Lower leg skin (tissue), 3 donors: Measurements from ENCODE around the gene ZMYM1.

ENCODE experiments used
- POLR2A ChIP-seq, 2 donors: fragments of 450-650 bp; IDR thresholded peaks; one replicate each; pipeline ENCODE4 v1.6.1; 2016 to 2017; ENCODE audit warnings: antibody characterized with exemption in 2 of 2, mild to moderate bottlenecking in 1 of 2, moderate library complexity in 1 of 2
- TF ChIP-seq, protein P1 (sequence below), 3 donors: fragments of 450-650 bp; IDR thresholded peaks; one replicate each; pipeline ENCODE4 v1.5.1; 2016; ENCODE audit warnings: antibody characterized with exemption in 3 of 3, mild to moderate bottlenecking in 3 of 3, moderate library complexity in 2 of 3

- TF ChIP-seq, protein P1, sequence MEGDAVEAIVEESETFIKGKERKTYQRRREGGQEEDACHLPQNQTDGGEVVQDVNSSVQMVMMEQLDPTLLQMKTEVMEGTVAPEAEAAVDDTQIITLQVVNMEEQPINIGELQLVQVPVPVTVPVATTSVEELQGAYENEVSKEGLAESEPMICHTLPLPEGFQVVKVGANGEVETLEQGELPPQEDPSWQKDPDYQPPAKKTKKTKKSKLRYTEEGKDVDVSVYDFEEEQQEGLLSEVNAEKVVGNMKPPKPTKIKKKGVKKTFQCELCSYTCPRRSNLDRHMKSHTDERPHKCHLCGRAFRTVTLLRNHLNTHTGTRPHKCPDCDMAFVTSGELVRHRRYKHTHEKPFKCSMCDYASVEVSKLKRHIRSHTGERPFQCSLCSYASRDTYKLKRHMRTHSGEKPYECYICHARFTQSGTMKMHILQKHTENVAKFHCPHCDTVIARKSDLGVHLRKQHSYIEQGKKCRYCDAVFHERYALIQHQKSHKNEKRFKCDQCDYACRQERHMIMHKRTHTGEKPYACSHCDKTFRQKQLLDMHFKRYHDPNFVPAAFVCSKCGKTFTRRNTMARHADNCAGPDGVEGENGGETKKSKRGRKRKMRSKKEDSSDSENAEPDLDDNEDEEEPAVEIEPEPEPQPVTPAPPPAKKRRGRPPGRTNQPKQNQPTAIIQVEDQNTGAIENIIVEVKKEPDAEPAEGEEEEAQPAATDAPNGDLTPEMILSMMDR (IDR thresholded peaks at IDR 0.05) = no peak
- TF ChIP-seq POLR2A (IDR thresholded peaks at IDR 0.05) = no peak
These were observed 41.4 kb downstream of the ZMYM1 start for GRCh38 chr1:35120458-35121133.
